Dermis microvascular lymphatic vessel endothelial cell (primary cell): ENCODE results near the gene ADAMTSL1. TPM values are rescaled to one million over a fixed set of nuclear protein-coding genes. Genes with fewer than 3 reads are reported as not detected.

Experiments used
- DNase-seq, 2 donors: peaks; one replicate each; pipeline versions ENCODE4 v3.0.0 to v3.0.0-alpha.2; 2010; ENCODE audit warnings: low read depth in 2 of 2
- total RNA-seq: library from RNA; depleted of rRNA; stranded (reverse); fragments of >200 nt; gene quantifications from 2 replicates; pipeline ENCODE4 v1.2.1, GENCODE V29; 2014

The ADAMTSL1 gene
- total RNA-seq, 1 donor from 2014 or later = 9.1 TPM

GRCh38 chr9:18604767-18605730, 131.1 kb downstream of the ADAMTSL1 start:
- no peak for DNase-seq

GRCh38 chr9:18605766-18606180, 131.8 kb downstream of the ADAMTSL1 start:
- peak in 1 of 2 donors; percentile 20 for DNase-seq

GRCh38 chr9:18606281-18606680, 132.3 kb downstream of the ADAMTSL1 start:
- DNase-seq = no peak

GRCh38 chr9:18606846-18607245, 132.9 kb downstream of the ADAMTSL1 start:
- peak in 1 of 2 donors; percentile 26 for DNase-seq

GRCh38 chr9:18608371-18608770, 134.4 kb downstream of the ADAMTSL1 start:
- no peak for DNase-seq

- no peak for DNase-seq
Measured at GRCh38 chr9:18610956-18611355, 137.0 kb downstream of the ADAMTSL1 start.

GRCh38 chr9:18611971-18612370, 138.0 kb downstream of the ADAMTSL1 start:
- DNase-seq = no peak

GRCh38 chr9:18614116-18614515, 140.2 kb downstream of the ADAMTSL1 start:
- DNase-seq = no peak

- no peak for DNase-seq
Measured at GRCh38 chr9:18614651-18615050, 140.7 kb downstream of the ADAMTSL1 start.

GRCh38 chr9:18616976-18617375, 143.0 kb downstream of the ADAMTSL1 start:
- DNase-seq = no peak

GRCh38 chr9:18617759-18618158, 143.8 kb downstream of the ADAMTSL1 start:
- no peak for DNase-seq

- DNase-seq = no peak
Measured at GRCh38 chr9:18618862-18619261, 144.9 kb downstream of the ADAMTSL1 start.

GRCh38 chr9:18622186-18622836, 148.4 kb downstream of the ADAMTSL1 start:
- DNase-seq = no peak

GRCh38 chr9:18623221-18624079, 149.5 kb downstream of the ADAMTSL1 start:
- no peak for DNase-seq

- DNase-seq = peak in 1 of 2 donors; percentile 30
Measured at GRCh38 chr9:18626046-18626698, 152.2 kb downstream of the ADAMTSL1 start.

GRCh38 chr9:18629136-18629535, 155.2 kb downstream of the ADAMTSL1 start:
- peak in 1 of 2 donors; percentile 82 for DNase-seq

- DNase-seq = peak; percentile 14 to 93
Measured at GRCh38 chr9:18632632-18633403, 158.9 kb downstream of the ADAMTSL1 start.

GRCh38 chr9:18636781-18637180, 162.8 kb downstream of the ADAMTSL1 start:
- no peak for DNase-seq

- no peak for DNase-seq
Measured at GRCh38 chr9:18638371-18639249, 164.7 kb downstream of the ADAMTSL1 start.
